Stimulated activated naive B cell treated with anti-CD40 and anti-IgM and Interleukin-4, amounts not matched to agents 10 μg/mL and 1 μg/mL and 100 μg/mL, for 72 hours (primary cell): ENCODE measurements around the gene ST8SIA6.
"Not testable (repeated sequence)": the region's sequence is repeated elsewhere in the genome, so short reads cannot be mapped to it uniquely, and the experiment has no call there.

ENCODE experiments used
- ATAC-seq, 2 donors: fragments of 150-1000 bp; cut with Tn5 transposase; replicated peaks; 2 replicates each; pipeline ENCODE4 v1.10.0; 2021; ENCODE audit warnings: moderate library complexity in 1 of 2
- DNase-seq: peaks from one replicate; pipeline ENCODE4 v3.0.0; 2021
- H3K27ac Mint-ChIP-seq: one replicate; pipeline ENCODE4 v1.8.0; 2022; ENCODE audit warnings: mild to moderate bottlenecking, mixed read lengths
- H3K27me3 Mint-ChIP-seq, 2 donors: one replicate each; pipeline ENCODE4 v1.8.0; 2022; ENCODE audit warnings: mixed read lengths in 2 of 2
- H3K36me3 Mint-ChIP-seq, 2 donors: one replicate each; pipeline ENCODE4 v1.8.0; 2022; ENCODE audit warnings: mixed read lengths in 2 of 2, mild to moderate bottlenecking in 1 of 2
- H3K4me1 Mint-ChIP-seq, 2 donors: one replicate each; pipeline ENCODE4 v1.8.0; 2022; ENCODE audit warnings: mixed read lengths in 2 of 2, mild to moderate bottlenecking in 1 of 2
- H3K4me3 Mint-ChIP-seq, 2 donors: one replicate each; pipeline ENCODE4 v1.8.0; 2022; ENCODE audit warnings: mild to moderate bottlenecking in 2 of 2, mixed read lengths in 2 of 2, moderate library complexity in 1 of 2
- H3K9me3 Mint-ChIP-seq, 2 donors: one replicate each; pipeline ENCODE4 v1.8.0; 2022; ENCODE audit warnings: mixed read lengths in 2 of 2, mild to moderate bottlenecking in 1 of 2

ST8SIA6 gene

GRCh38 chr10:17454161-17455014, at the start of gene ST8SIA6:
ST8SIA6 (minus strand) TSS chr10:17454595; CDS start chr10:17454255, 340 bp downstream.
- DNase-seq (no peak), ATAC-seq (peak; percentile 62 to 64)
- Mint-ChIP-seq H3K9me3 (peaks cover 3 to 5% of the 10 kb centered on the region in 2 donors), H3K36me3 (no peaks in the 10 kb centered on the region), H3K27ac (no peak within 1 kb of the TSS), H3K4me3 (peak within 1 kb of the TSS; percentile 71 to 80), H3K27me3 (peaks cover 50 to 63% of the 10 kb centered on the region in 2 donors), H3K4me1 (peaks cover 10 to 24% of the 10 kb centered on the region in 2 donors)

GRCh38 chr10:17503795-17504194, 49.4 kb upstream of the ST8SIA6 start:
- H3K4me3 Mint-ChIP-seq: no peak overlapping the region
- no peak for DNase-seq
- no peaks in the 10 kb centered on the region for H3K36me3 Mint-ChIP-seq
- no peak overlapping the region for H3K27ac Mint-ChIP-seq
- H3K9me3 Mint-ChIP-seq: peaks cover 5 to 7% of the 10 kb centered on the region in 2 donors
- peaks cover 5 to 9% of the 10 kb centered on the region in 2 donors for H3K27me3 Mint-ChIP-seq
- no peak for ATAC-seq
- no peaks in the 10 kb centered on the region for H3K4me1 Mint-ChIP-seq

GRCh38 chr10:17502814-17503213, 48.4 kb upstream of the ST8SIA6 start:
- ATAC-seq: no peak
- no peak overlapping the region for H3K4me3 Mint-ChIP-seq

GRCh38 chr10:17499014-17499413, 44.6 kb upstream of the ST8SIA6 start:
- not testable (repeated sequence) for H3K4me1 Mint-ChIP-seq, DNase-seq, H3K4me3 Mint-ChIP-seq, ATAC-seq, H3K36me3 Mint-ChIP-seq, H3K9me3 Mint-ChIP-seq, H3K27me3 Mint-ChIP-seq, H3K27ac Mint-ChIP-seq

More at GRCh38 chr10:17502814-17503213, 48.4 kb upstream of the ST8SIA6 start:
- H3K27ac Mint-ChIP-seq: no peak overlapping the region
- H3K27me3 Mint-ChIP-seq: peaks cover 0 to 4% of the 10 kb centered on the region in 2 donors
- DNase-seq: no peak
- H3K4me1 Mint-ChIP-seq: no peaks in the 10 kb centered on the region
- H3K9me3 Mint-ChIP-seq: peaks cover 1 to 7% of the 10 kb centered on the region in 2 donors
- no peaks in the 10 kb centered on the region for H3K36me3 Mint-ChIP-seq

- H3K9me3 Mint-ChIP-seq: peaks cover 0 to 7% of the 10 kb centered on the region in 2 donors
- ATAC-seq (no peak), DNase-seq (no peak)
- no peak overlapping the region for H3K4me3 Mint-ChIP-seq
- peaks cover 6 to 8% of the 10 kb centered on the region in 2 donors for H3K27me3 Mint-ChIP-seq
- no peaks in the 10 kb centered on the region for H3K4me1 Mint-ChIP-seq
- H3K36me3 Mint-ChIP-seq: no peaks in the 10 kb centered on the region
- H3K27ac Mint-ChIP-seq: no peak overlapping the region
Observed at GRCh38 chr10:17497446-17498030, 43.1 kb upstream of the ST8SIA6 start.

- Mint-ChIP-seq H3K4me1 (no peaks in the 10 kb centered on the region), H3K4me3 (no peak overlapping the region), H3K9me3 (peaks cover 0 to 7% of the 10 kb centered on the region in 2 donors), H3K27me3 (peaks cover 4 to 6% of the 10 kb centered on the region in 2 donors), H3K36me3 (no peaks in the 10 kb centered on the region), H3K27ac (no peak overlapping the region)
- DNase-seq (no peak), ATAC-seq (no peak)
Observed at GRCh38 chr10:17494626-17495260, 40.3 kb upstream of the ST8SIA6 start.

GRCh38 chr10:17488848-17489247, 34.5 kb upstream of the ST8SIA6 start:
- ATAC-seq: no peak
- H3K27me3 Mint-ChIP-seq: no peaks in the 10 kb centered on the region

GRCh38 chr10:17483079-17483478, 28.7 kb upstream of the ST8SIA6 start:
- ATAC-seq (no peak), DNase-seq (no peak)
- Mint-ChIP-seq H3K27ac (no peak overlapping the region), H3K27me3 (peaks cover 8 to 14% of the 10 kb centered on the region in 2 donors), H3K4me3 (no peak overlapping the region), H3K36me3 (no peaks in the 10 kb centered on the region), H3K4me1 (peaks cover 4% of the 10 kb centered on the region in 2 donors), H3K9me3 (peaks cover 0 to 3% of the 10 kb centered on the region in 2 donors)

More at GRCh38 chr10:17488848-17489247, 34.5 kb upstream of the ST8SIA6 start:
- no peak for DNase-seq
- Mint-ChIP-seq H3K27ac (no peak overlapping the region), H3K36me3 (no peaks in the 10 kb centered on the region), H3K4me1 (no peaks in the 10 kb centered on the region), H3K4me3 (no peak overlapping the region), H3K9me3 (no peaks in the 10 kb centered on the region)

GRCh38 chr10:17479822-17480221, 25.4 kb upstream of the ST8SIA6 start:
- Mint-ChIP-seq H3K4me1 (peaks cover 7 to 16% of the 10 kb centered on the region in 2 donors), H3K27ac (no peak overlapping the region), H3K4me3 (no peak overlapping the region), H3K27me3 (peaks cover 19 to 25% of the 10 kb centered on the region in 2 donors), H3K9me3 (peaks cover 0 to 3% of the 10 kb centered on the region in 2 donors), H3K36me3 (no peaks in the 10 kb centered on the region)
- no peak for DNase-seq
- peak; percentile 63 to 67 for ATAC-seq

GRCh38 chr10:17479015-17479615, 24.7 kb upstream of the ST8SIA6 start:
- H3K27ac Mint-ChIP-seq: no peak overlapping the region

GRCh38 chr10:17476073-17476472, 21.7 kb upstream of the ST8SIA6 start:
- peaks cover 0 to 2% of the 10 kb centered on the region in 2 donors for H3K9me3 Mint-ChIP-seq
- DNase-seq (no peak), ATAC-seq (peak; percentile 69 to 73)
- peaks cover 11 to 18% of the 10 kb centered on the region in 2 donors for H3K4me1 Mint-ChIP-seq
- H3K4me3 Mint-ChIP-seq: no peak overlapping the region
- H3K27me3 Mint-ChIP-seq: peaks cover 21 to 27% of the 10 kb centered on the region in 2 donors
- no peak overlapping the region for H3K27ac Mint-ChIP-seq
- H3K36me3 Mint-ChIP-seq: no peaks in the 10 kb centered on the region

More at GRCh38 chr10:17479015-17479615, 24.7 kb upstream of the ST8SIA6 start:
- H3K27me3 Mint-ChIP-seq: peaks cover 21 to 29% of the 10 kb centered on the region in 2 donors
- H3K4me3 Mint-ChIP-seq: no peak overlapping the region
- DNase-seq (no peak), ATAC-seq (peak; percentile 49 to 55)
- H3K36me3 Mint-ChIP-seq: no peaks in the 10 kb centered on the region
- peaks cover 7 to 18% of the 10 kb centered on the region in 2 donors for H3K4me1 Mint-ChIP-seq
- H3K9me3 Mint-ChIP-seq: peaks cover 0 to 3% of the 10 kb centered on the region in 2 donors

GRCh38 chr10:17475661-17476060, 21.3 kb upstream of the ST8SIA6 start:
- Mint-ChIP-seq H3K27ac (no peak overlapping the region), H3K4me1 (peaks cover 11 to 18% of the 10 kb centered on the region in 2 donors), H3K27me3 (peaks cover 18 to 23% of the 10 kb centered on the region in 2 donors), H3K9me3 (peaks cover 0 to 2% of the 10 kb centered on the region in 2 donors), H3K36me3 (no peaks in the 10 kb centered on the region), H3K4me3 (no peak overlapping the region)
- DNase-seq (no peak), ATAC-seq (no peak)

- H3K4me3 Mint-ChIP-seq: no peak overlapping the region
- H3K36me3 Mint-ChIP-seq: no peaks in the 10 kb centered on the region
- DNase-seq: no peak
- ATAC-seq: no peak
- peaks cover 8 to 14% of the 10 kb centered on the region in 2 donors for H3K4me1 Mint-ChIP-seq
- H3K27me3 Mint-ChIP-seq: peaks cover 16 to 20% of the 10 kb centered on the region in 2 donors
- peaks cover 4 to 6% of the 10 kb centered on the region in 2 donors for H3K9me3 Mint-ChIP-seq
- H3K27ac Mint-ChIP-seq: no peak overlapping the region
Observed at GRCh38 chr10:17474595-17475323, 20.4 kb upstream of the ST8SIA6 start.
